HG03039 (cell line): Measurements from ENCODE around the gene TTC7B.
"Not testable (repeated sequence)": the region's sequence is repeated elsewhere in the genome, so short reads cannot be mapped to it uniquely, and the experiment has no call there.

Experiments used
- ATAC-seq: cut with Tn5 transposase; IDR thresholded peaks from one replicate; pipeline ENCODE4 v1.9.1; 2021; ENCODE audit warnings: mild to moderate bottlenecking, moderate library complexity; ENCODE audit not compliant: unreplicated experiment

Gene TTC7B

GRCh38 chr14:90536511-90537191, 279.6 kb downstream of the TTC7B start:
- ATAC-seq: no peak

GRCh38 chr14:90536092-90536491, 280.1 kb downstream of the TTC7B start:
- ATAC-seq: no peak

- ATAC-seq: no peak
These were observed 280.6 kb downstream of the TTC7B start for GRCh38 chr14:90535556-90536090.

GRCh38 chr14:90534838-90535555, 281.2 kb downstream of the TTC7B start:
- ATAC-seq: no peak

- no peak for ATAC-seq
These were observed 282.0 kb downstream of the TTC7B start for GRCh38 chr14:90534091-90534837.

GRCh38 chr14:90533591-90534021, 282.6 kb downstream of the TTC7B start:
- ATAC-seq: no peak

- no peak for ATAC-seq
These were observed 283.3 kb downstream of the TTC7B start for GRCh38 chr14:90532826-90533525.

GRCh38 chr14:90531497-90531896, 284.7 kb downstream of the TTC7B start:
- ATAC-seq: no peak

- no peak for ATAC-seq
These were observed 285.7 kb downstream of the TTC7B start for GRCh38 chr14:90530523-90530922.

GRCh38 chr14:90527978-90528377, 288.3 kb downstream of the TTC7B start:
- no peak for ATAC-seq

GRCh38 chr14:90526536-90526935, 289.7 kb downstream of the TTC7B start:
- not testable (repeated sequence) for ATAC-seq

GRCh38 chr14:90525353-90526028, 290.7 kb downstream of the TTC7B start:
- ATAC-seq: not testable (repeated sequence)

GRCh38 chr14:90523961-90524875, 292.0 kb downstream of the TTC7B start:
- ATAC-seq: no peak

- no peak for ATAC-seq
These were observed 292.7 kb downstream of the TTC7B start for GRCh38 chr14:90523544-90523943.

GRCh38 chr14:90522571-90523191, 293.5 kb downstream of the TTC7B start:
- no peak for ATAC-seq

GRCh38 chr14:90521930-90522483, 294.2 kb downstream of the TTC7B start:
- no peak for ATAC-seq

GRCh38 chr14:90521084-90521929, 294.9 kb downstream of the TTC7B start:
- no peak for ATAC-seq

GRCh38 chr14:90520326-90520725, 295.9 kb downstream of the TTC7B start:
- no peak for ATAC-seq
